Natural killer cell (primary cell): Measurements from ENCODE around the gene VSIG8. TPM values are rescaled to one million over a fixed set of nuclear protein-coding genes. Genes with fewer than 3 reads are reported as not detected.

ENCODE experiments used
- ATAC-seq, 3 donors: fragments of 150-1000 bp in 2 of 3; fragments of 200-7000 bp in 1 of 3; cut with Tn5 transposase; 1 replicate in 1 of 3; 2 replicates in 2 of 3; pipeline ENCODE4 v1.10.0; 2021; ENCODE audit warnings: mild to moderate bottlenecking in 2 of 3, moderate library complexity in 2 of 3
- DNase-seq, 2 donors: peaks; one replicate each; pipeline versions ENCODE4 v3.0.0 to v3.0.0-alpha.2; 2013 to 2021; ENCODE audit warnings: mixed read lengths in 1 of 2
- H3K27ac ChIP-seq: one replicate; pipeline ENCODE4 v1.5.1; 2013; ENCODE audit warnings: mild to moderate bottlenecking, low read length
- H3K27me3 ChIP-seq: one replicate; pipeline ENCODE4 v1.6.1; 2013; ENCODE audit warnings: low read length; ENCODE audit not compliant: control insufficient read depth, insufficient read depth
- H3K36me3 ChIP-seq: one replicate; pipeline ENCODE4 v1.6.1; 2013; ENCODE audit warnings: low read length; ENCODE audit not compliant: control insufficient read depth, insufficient read depth
- H3K4me1 ChIP-seq: one replicate; pipeline ENCODE4 v1.6.1; 2013; ENCODE audit warnings: low read length; ENCODE audit not compliant: control insufficient read depth, insufficient read depth
- H3K4me3 ChIP-seq: one replicate; pipeline ENCODE4 v1.5.1; 2013; ENCODE audit warnings: low read length
- H3K9me3 ChIP-seq: one replicate; pipeline ENCODE4 v1.6.1; 2013; ENCODE audit warnings: low read length; ENCODE audit not compliant: control insufficient read depth, insufficient read depth
- H3K27ac Mint-ChIP-seq, 2 donors: one replicate each; pipeline ENCODE4 v1.8.0; 2022; ENCODE audit warnings: mild to moderate bottlenecking in 2 of 2, mixed read lengths in 2 of 2, moderate library complexity in 1 of 2
- H3K27me3 Mint-ChIP-seq, 2 donors: one replicate each; pipeline ENCODE4 v1.8.0; 2022; ENCODE audit warnings: low read depth in 2 of 2, mixed read lengths in 2 of 2
- H3K36me3 Mint-ChIP-seq: one replicate; pipeline ENCODE4 v1.8.0; 2022; ENCODE audit warnings: mixed read lengths
- H3K4me1 Mint-ChIP-seq, 2 donors: one replicate each; pipeline ENCODE4 v1.8.0; 2022; ENCODE audit warnings: mixed read lengths in 2 of 2
- H3K4me3 Mint-ChIP-seq: one replicate; pipeline ENCODE4 v1.8.0; 2022; ENCODE audit warnings: mild to moderate bottlenecking, moderate library complexity, mixed read lengths
- H3K9me3 Mint-ChIP-seq, 2 donors: one replicate each; pipeline ENCODE4 v1.8.0; 2022; ENCODE audit warnings: mixed read lengths in 2 of 2
- CTCF ChIP-seq: fragments of 200-600 bp; IDR thresholded peaks from one replicate; pipeline ENCODE4 v1.8.0; 2022; ENCODE audit warnings: antibody characterized with exemption
- WGBS: methylation state at CpG from one replicate; pipeline ENCODE4 v1.1.7; 2013; ENCODE audit warnings: missing lambda C conversion rate; ENCODE audit not compliant: insufficient coverage; 5-methylcytosine and 5-hydroxymethylcytosine counted together
- intact Hi-C: fragments of 100-400 bp; cut with micrococcal nuclease; formaldehyde crosslinking; loops from one replicate; pipeline ENCODE4 v1.14.2; 2022
- total RNA-seq, 4 donors: library from RNA; stranded (reverse); fragments of 120-200 nt in 1 of 4; gene quantifications; one replicate each; pipeline versions ENCODE4 v1.2.3 to v1.2.4, GENCODE V29; 2013 to 2022

Gene VSIG8
- not detected for total RNA-seq
- 0.09 TPM for total RNA-seq (2013)

GRCh38 chr1:159862557-159862956, at the start of gene VSIG8:
VSIG8 (minus strand) TSS chr1:159862657; CDS start chr1:159862521, 136 bp downstream.
- no peak within 1 kb of the TSS for H3K27ac ChIP-seq
- H3K36me3 ChIP-seq, result no peaks in the 10 kb centered on the region
- TF ChIP-seq CTCF, result no peak
- Mint-ChIP-seq H3K27me3 (peaks cover 6 to 13% of the 10 kb centered on the region in 2 donors), H3K4me1 (peaks cover 0 to 12% of the 10 kb centered on the region in 2 donors), H3K4me3 (no peak within 1 kb of the TSS), H3K27ac (no peak within 1 kb of the TSS), H3K36me3 (no peaks in the 10 kb centered on the region), H3K9me3 (no peaks in the 10 kb centered on the region)
- no peaks in the 10 kb centered on the region for H3K9me3 ChIP-seq
- H3K4me1 ChIP-seq, result no peaks in the 10 kb centered on the region
- DNase-seq (no peak), ATAC-seq (no peak)
- intact Hi-C loops, result no loop called here
- H3K27me3 ChIP-seq, result no peaks in the 10 kb centered on the region
- WGBS, result 83% methylated on average over 4 of the region's 4 CpGs
- H3K4me3 ChIP-seq, result no peak within 1 kb of the TSS

- Histone ChIP-seq H3K9me3 (no peaks in the 10 kb centered on the region), H3K27me3 (no peaks in the 10 kb centered on the region), H3K4me1 (peaks cover 47% of the 10 kb centered on the region), H3K36me3 (peaks cover 4% of the 10 kb centered on the region), H3K27ac (peak overlapping the region; percentile 94), H3K4me3 (no peak overlapping the region)
- peak in 1 of 2 donors; percentile 42 for DNase-seq
- H3K9me3 Mint-ChIP-seq, result no peaks in the 10 kb centered on the region
- H3K4me1 Mint-ChIP-seq, result peaks cover 59 to 64% of the 10 kb centered on the region in 2 donors
- peak overlapping the region; percentile 97 for H3K27ac Mint-ChIP-seq
- H3K4me3 Mint-ChIP-seq, result peak overlapping the region; percentile 49
- no peaks in the 10 kb centered on the region for H3K36me3 Mint-ChIP-seq
- intact Hi-C loops, result no loop called here
- no peak for TF ChIP-seq CTCF
- ATAC-seq, result no peak
- 34% methylated on average over 6 of the region's 6 CpGs for WGBS
- H3K27me3 Mint-ChIP-seq, result no peaks in the 10 kb centered on the region
Measured at GRCh38 chr1:159911326-159912070, 49.0 kb upstream of the VSIG8 start.

- no peak overlapping the region for H3K4me3 Mint-ChIP-seq
- Histone ChIP-seq H3K4me1 (peaks cover 39% of the 10 kb centered on the region), H3K27ac (no peak overlapping the region), H3K27me3 (no peaks in the 10 kb centered on the region), H3K36me3 (no peaks in the 10 kb centered on the region), H3K9me3 (no peaks in the 10 kb centered on the region), H3K4me3 (no peak overlapping the region)
- H3K9me3 Mint-ChIP-seq, result no peaks in the 10 kb centered on the region
- H3K36me3 Mint-ChIP-seq, result no peaks in the 10 kb centered on the region
- no peak for TF ChIP-seq CTCF
- H3K27ac Mint-ChIP-seq, result peak overlapping the region; percentile 67 to 76
- DNase-seq (no peak), ATAC-seq (no peak)
- no peaks in the 10 kb centered on the region for H3K27me3 Mint-ChIP-seq
- intact Hi-C loops, result no loop called here
- peaks cover 41 to 47% of the 10 kb centered on the region in 2 donors for H3K4me1 Mint-ChIP-seq
- WGBS, result 97% methylated on average over 8 of the region's 9 CpGs
Measured at GRCh38 chr1:159908031-159908940, 45.8 kb upstream of the VSIG8 start.
